Keratinocyte (primary cell): ENCODE data around the gene SEC63. TPM values are rescaled to one million over a fixed set of nuclear protein-coding genes. Genes with fewer than 3 reads are reported as not detected.
A peak's percentile ranks its signal among the peaks of the same experiment; 100 is the strongest.

Experiments used
- DNase-seq: peaks from one replicate; pipeline ENCODE4 v3.0.0-alpha.2; 2011; ENCODE audit warnings: low read depth, missing footprints, low spot score
- FAIRE-seq: peaks from 2 replicates; lab custom pipeline; 2011; peaks lifted over from hg19 to GRCh38; lab: Jason Lieb, UNC
- H2AFZ ChIP-seq: 2 replicates; pipeline ENCODE4 v1.6.0; 2012; ENCODE audit warnings: low read length, control low read depth, inconsistent platforms; ENCODE audit not compliant: control insufficient read depth
- H3K27ac ChIP-seq: 2 replicates; pipeline ENCODE4 v1.5.1; 2011; ENCODE audit warnings: low read length; ENCODE audit not compliant: control insufficient read depth, insufficient read depth
- H3K27me3 ChIP-seq: 3 replicates; pipeline ENCODE4 v1.6.0; 2011; ENCODE audit warnings: low read length; ENCODE audit not compliant: control insufficient read depth, insufficient read depth; ENCODE audit errors: extremely low read depth
- H3K36me3 ChIP-seq, 2 experiments: 2 replicates in 1 of 2; 3 replicates in 1 of 2; pipeline ENCODE4 v1.5.1; 2011; ENCODE audit warnings: low read length in 2 of 2, mild to moderate bottlenecking in 1 of 2; ENCODE audit not compliant: control insufficient read depth in 2 of 2, insufficient read depth in 2 of 2; ENCODE audit errors: extremely low read depth in 1 of 2
- H3K4me1 ChIP-seq: 3 replicates; pipeline ENCODE4 v1.5.1; 2011; ENCODE audit warnings: low read length; ENCODE audit not compliant: control insufficient read depth, insufficient read depth; ENCODE audit errors: extremely low read depth
- H3K4me2 ChIP-seq: 3 replicates; pipeline ENCODE4 v1.6.0; 2011; ENCODE audit warnings: low read depth, low read length; ENCODE audit not compliant: control insufficient read depth, insufficient read depth; ENCODE audit errors: extremely low read depth
- H3K4me3 ChIP-seq, 3 experiments: fragments of 200-600 bp in 1 of 3; sonication (generic) in 1 of 3; 2 replicates in 2 of 3; 3 replicates in 1 of 3; pipeline ENCODE4 v1.5.1; 2011 to 2016; ENCODE audit warnings: low read length in 3 of 3, mild to moderate bottlenecking in 3 of 3, control low read depth in 2 of 3, inconsistent platforms in 1 of 3, low read depth in 1 of 3, mixed read lengths in 1 of 3, mixed run types in 1 of 3, moderate library complexity in 1 of 3; ENCODE audit not compliant: control insufficient read depth in 2 of 3, insufficient read depth in 2 of 3; ENCODE audit errors: extremely low read depth in 1 of 3
- H3K79me2 ChIP-seq: 2 replicates; pipeline ENCODE4 v1.6.0; 2012; ENCODE audit warnings: low read length; ENCODE audit not compliant: control insufficient read depth, insufficient read depth
- H3K9ac ChIP-seq: 3 replicates; pipeline ENCODE4 v1.6.0; 2011; ENCODE audit warnings: low read length; ENCODE audit not compliant: control insufficient read depth, insufficient read depth; ENCODE audit errors: extremely low read depth
- H3K9me1 ChIP-seq: 3 replicates; pipeline ENCODE4 v1.6.0; 2011; ENCODE audit warnings: low read length; ENCODE audit not compliant: control insufficient read depth, insufficient read depth; ENCODE audit errors: extremely low read depth
- H3K9me3 ChIP-seq: 2 replicates; pipeline ENCODE4 v1.5.1; 2012; ENCODE audit warnings: low read depth, low read length; ENCODE audit not compliant: control insufficient read depth
- H4K20me1 ChIP-seq: 3 replicates; pipeline ENCODE4 v1.6.0; 2011; ENCODE audit warnings: low read length; ENCODE audit not compliant: control insufficient read depth, insufficient read depth; ENCODE audit errors: extremely low read depth
- EZH2 ChIP-seq: IDR thresholded peaks from one replicate; pipeline ENCODE4 v1.6.1; 2012; ENCODE audit warnings: inconsistent platforms, mild to moderate bottlenecking, low read length, moderate library complexity
- dilution Hi-C: fragments of 300-500 bp; cut with MboI; formaldehyde crosslinking; loops from one replicate; pipeline ENCODE4 v1.7.0; 2020; ENCODE audit warnings: low sequenced_read_pairs; ENCODE audit not compliant: extremely low pct_ligation_motif_present
- polyA plus RNA-seq, 5 experiments: library from polyadenylated mRNA; depleted of rRNA in 3 of 5; stranded (reverse) in 3 of 5; stranded (forward) in 1 of 5; unstranded in 1 of 5; fragments of >200 nt; gene quantifications; 1 replicate in 1 of 5; 2 replicates in 3 of 5; 3 replicates in 1 of 5; pipeline versions ENCODE4 v1.2.1 to v1.2.3, GENCODE V29; 2011 to 2012; ENCODE audit warnings: missing spikeins in 2 of 5, low read depth in 1 of 5, low replicate concordance in 1 of 5
- TF ChIP-seq, protein P1 (sequence below), 3 experiments: IDR thresholded peaks in 1 of 3; conservative IDR thresholded peaks in 1 of 3; optimal IDR thresholded peaks in 1 of 3; 2 replicates in 2 of 3; 3 replicates in 1 of 3; pipeline versions ENCODE3 to v1.5.1; 2011; ENCODE audit warnings: low read length in 3 of 3, mild to moderate bottlenecking in 3 of 3, moderate library complexity in 2 of 3, control low read depth in 1 of 3, inconsistent platforms in 1 of 3; ENCODE audit not compliant: insufficient read depth in 2 of 3; ENCODE audit errors: extremely low read depth in 1 of 3

SEC63 gene
- polyA plus RNA-seq, 1 donor (not counting 4 experiments of a cell fraction or from before 2014, with no cell fraction given) = 91.4 TPM

DNA sequence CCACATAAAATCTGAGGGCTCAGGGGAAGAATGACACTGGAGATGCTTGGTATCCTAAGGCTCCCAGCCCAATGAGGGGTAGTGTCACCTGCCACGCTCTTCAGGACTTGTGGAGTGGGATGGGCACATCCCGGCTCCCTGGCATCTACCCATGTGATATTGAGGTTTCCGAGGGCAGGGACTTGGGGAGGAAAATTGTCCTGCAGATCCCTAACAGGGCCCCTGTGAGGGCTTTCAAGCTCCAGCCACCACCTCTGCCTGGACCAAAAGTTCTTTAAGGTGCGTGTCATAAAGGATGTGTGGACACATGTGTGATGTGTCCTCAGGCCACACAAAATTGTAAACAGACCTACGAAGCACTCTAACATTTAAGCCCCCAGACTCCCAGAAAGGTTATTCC lies 136.4 kb downstream of the SEC63 start:
- peaks cover 24% of the 10 kb centered on the region for H3K4me1 ChIP-seq
- no peaks in the 10 kb centered on the region for H4K20me1 ChIP-seq
- dilution Hi-C loops = no loop called here

GRCh38 chr6:107820338-107821261 lies 137.4 kb downstream of the SEC63 start:
- Histone ChIP-seq H4K20me1 (no peaks in the 10 kb centered on the region), H3K4me3 (peak overlapping the region; percentile 8 to 65 (median 61)), H3K9ac (peak overlapping the region; percentile 5), H3K9me1 (no peaks in the 10 kb centered on the region), H3K4me2 (peak overlapping the region; percentile 95), H2AFZ (peak overlapping the region; percentile 34), H3K9me3 (no peaks in the 10 kb centered on the region), H3K27ac (peak overlapping the region; percentile 5), H3K79me2 (no peaks in the 10 kb centered on the region), H3K36me3 (no peaks in the 10 kb centered on the region), H3K4me1 (peaks cover 24% of the 10 kb centered on the region), H3K27me3 (peaks cover 3% of the 10 kb centered on the region)
- FAIRE-seq (peak; percentile 72), DNase-seq (no peak)
- TF ChIP-seq EZH2 = no peak
- TF ChIP-seq, protein P1, sequence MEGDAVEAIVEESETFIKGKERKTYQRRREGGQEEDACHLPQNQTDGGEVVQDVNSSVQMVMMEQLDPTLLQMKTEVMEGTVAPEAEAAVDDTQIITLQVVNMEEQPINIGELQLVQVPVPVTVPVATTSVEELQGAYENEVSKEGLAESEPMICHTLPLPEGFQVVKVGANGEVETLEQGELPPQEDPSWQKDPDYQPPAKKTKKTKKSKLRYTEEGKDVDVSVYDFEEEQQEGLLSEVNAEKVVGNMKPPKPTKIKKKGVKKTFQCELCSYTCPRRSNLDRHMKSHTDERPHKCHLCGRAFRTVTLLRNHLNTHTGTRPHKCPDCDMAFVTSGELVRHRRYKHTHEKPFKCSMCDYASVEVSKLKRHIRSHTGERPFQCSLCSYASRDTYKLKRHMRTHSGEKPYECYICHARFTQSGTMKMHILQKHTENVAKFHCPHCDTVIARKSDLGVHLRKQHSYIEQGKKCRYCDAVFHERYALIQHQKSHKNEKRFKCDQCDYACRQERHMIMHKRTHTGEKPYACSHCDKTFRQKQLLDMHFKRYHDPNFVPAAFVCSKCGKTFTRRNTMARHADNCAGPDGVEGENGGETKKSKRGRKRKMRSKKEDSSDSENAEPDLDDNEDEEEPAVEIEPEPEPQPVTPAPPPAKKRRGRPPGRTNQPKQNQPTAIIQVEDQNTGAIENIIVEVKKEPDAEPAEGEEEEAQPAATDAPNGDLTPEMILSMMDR (optimal IDR thresholded peaks at IDR 0.05 in 1 of 3, IDR thresholded peaks at IDR 0.05 in 1 of 3, conservative IDR thresholded peaks at IDR 0.05 in 1 of 3; ENCODE audit: extremely low read depth in 1 of 3, insufficient read depth in 2 of 3, low read length in 3 of 3) = no peak
- dilution Hi-C loops = no loop called here

More for the DNA sequence above, 136.4 kb downstream of the SEC63 start:
- no peak overlapping the region for H3K27ac ChIP-seq
- FAIRE-seq (no peak), DNase-seq (no peak)
- no peak overlapping the region for H3K4me3 ChIP-seq
- H2AFZ ChIP-seq = no peak overlapping the region
- no peaks in the 10 kb centered on the region for H3K9me3 ChIP-seq
- no peak for TF ChIP-seq EZH2
- TF ChIP-seq, protein P1 (optimal IDR thresholded peaks at IDR 0.05 in 1 of 3, IDR thresholded peaks at IDR 0.05 in 1 of 3, conservative IDR thresholded peaks at IDR 0.05 in 1 of 3; ENCODE audit: extremely low read depth in 1 of 3, insufficient read depth in 2 of 3, low read length in 3 of 3) = no peak
- peaks cover 3% of the 10 kb centered on the region for H3K27me3 ChIP-seq
- H3K4me2 ChIP-seq = no peak overlapping the region
- H3K36me3 ChIP-seq = no peaks in the 10 kb centered on the region
- no peaks in the 10 kb centered on the region for H3K79me2 ChIP-seq
- no peaks in the 10 kb centered on the region for H3K9me1 ChIP-seq
- no peak overlapping the region for H3K9ac ChIP-seq
